Measurements from ENCODE around the gene BANK1.

Gene BANK1

DNA sequence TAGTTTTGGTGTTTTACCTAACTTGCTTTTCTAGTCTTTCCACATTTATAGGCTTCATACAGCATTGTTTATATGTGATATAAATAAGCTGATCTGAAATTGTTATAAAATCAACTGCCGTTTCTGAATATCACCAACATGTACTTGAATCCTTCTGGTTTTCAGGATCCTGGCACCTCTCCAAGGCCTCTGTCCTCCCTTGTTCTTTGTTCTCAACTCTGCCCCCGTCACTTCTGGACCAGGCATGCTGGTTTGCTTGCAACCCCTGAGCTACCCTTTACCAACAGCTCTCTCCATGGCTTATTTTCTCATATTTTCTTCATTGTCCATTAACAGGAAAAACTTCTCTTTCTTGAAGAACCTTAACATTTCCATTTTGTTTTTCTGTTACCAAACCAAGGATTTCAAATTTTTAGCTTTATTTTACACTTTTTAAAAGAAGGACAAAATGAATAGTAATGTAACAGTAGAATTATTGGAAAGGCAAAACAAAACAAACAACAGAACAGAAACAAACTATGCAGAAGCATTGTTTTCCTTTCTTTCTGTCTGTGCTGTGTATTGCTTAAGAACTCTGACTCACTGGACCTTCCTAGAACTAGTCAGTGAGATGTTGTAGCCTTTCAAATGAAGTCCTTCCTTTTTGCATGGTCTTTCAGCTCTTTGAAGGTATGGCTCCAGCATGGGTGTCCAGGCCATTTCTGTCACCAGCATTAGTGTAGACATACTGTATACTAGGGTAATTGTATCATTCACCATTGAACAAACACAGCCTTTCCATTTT is 44.8 kb downstream of the BANK1 start:
- no peak for DNase-seq
- TF ChIP-seq GATA1 (IDR thresholded peaks at IDR 0.05; ENCODE audit: low read depth, low read length) (no peak), POLR2A (IDR thresholded peaks at IDR 0.05; ENCODE audit: low read length) (no peak)

DNA sequence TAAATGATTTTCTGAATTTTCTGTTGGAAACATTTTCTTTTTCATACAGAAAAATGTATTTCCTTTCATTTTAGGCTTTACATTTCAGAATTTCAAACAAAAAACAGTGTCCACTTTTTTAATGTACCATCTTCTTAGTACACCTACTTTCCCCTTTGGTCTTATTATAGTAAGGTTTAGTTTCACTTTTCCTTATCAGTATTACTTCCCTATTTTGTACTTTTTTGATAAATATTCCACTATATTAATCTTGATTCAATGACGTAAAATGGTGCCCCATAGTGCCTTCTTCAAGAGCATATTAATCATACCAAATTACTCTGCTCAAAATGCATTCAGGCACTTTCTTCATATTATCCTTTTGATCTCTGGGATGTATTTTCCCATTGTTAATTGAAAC is 52.5 kb downstream of the BANK1 start:
- no peak for DNase-seq
- TF ChIP-seq GATA1 (IDR thresholded peaks at IDR 0.05; ENCODE audit: low read depth, low read length) (no peak), POLR2A (IDR thresholded peaks at IDR 0.05; ENCODE audit: low read length) (no peak)

DNA sequence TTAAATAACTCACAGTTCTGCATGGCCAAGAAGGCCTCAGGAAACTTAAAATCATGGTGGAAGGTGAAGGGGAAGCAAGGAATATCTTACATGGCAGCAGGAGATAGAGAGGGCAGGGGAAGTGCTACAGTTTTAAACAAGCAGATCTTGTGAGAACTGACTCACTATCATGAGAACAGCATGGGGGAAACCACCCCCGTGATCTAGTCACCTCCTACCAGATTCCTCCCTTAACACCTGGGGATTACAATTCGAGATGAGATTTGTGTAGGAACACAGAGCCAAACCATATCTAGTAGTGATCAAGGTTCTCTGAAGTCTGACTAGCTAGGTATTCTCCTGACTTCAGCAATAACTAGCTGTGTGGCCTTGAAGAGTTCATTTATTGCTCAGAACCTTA is 56.0 kb downstream of the BANK1 start:
- no peak for TF ChIP-seq GATA1 (IDR thresholded peaks at IDR 0.05; ENCODE audit: low read depth, low read length)
- no peak for TF ChIP-seq POLR2A (IDR thresholded peaks at IDR 0.05; ENCODE audit: low read length)
- no peak for DNase-seq

GRCh38 chr4:101850698-101851097 is 60.2 kb downstream of the BANK1 start:
- TF ChIP-seq POLR2A (IDR thresholded peaks at IDR 0.05; ENCODE audit: low read length) (no peak), GATA1 (IDR thresholded peaks at IDR 0.05; ENCODE audit: low read depth, low read length) (no peak)
- no peak for DNase-seq

DNA sequence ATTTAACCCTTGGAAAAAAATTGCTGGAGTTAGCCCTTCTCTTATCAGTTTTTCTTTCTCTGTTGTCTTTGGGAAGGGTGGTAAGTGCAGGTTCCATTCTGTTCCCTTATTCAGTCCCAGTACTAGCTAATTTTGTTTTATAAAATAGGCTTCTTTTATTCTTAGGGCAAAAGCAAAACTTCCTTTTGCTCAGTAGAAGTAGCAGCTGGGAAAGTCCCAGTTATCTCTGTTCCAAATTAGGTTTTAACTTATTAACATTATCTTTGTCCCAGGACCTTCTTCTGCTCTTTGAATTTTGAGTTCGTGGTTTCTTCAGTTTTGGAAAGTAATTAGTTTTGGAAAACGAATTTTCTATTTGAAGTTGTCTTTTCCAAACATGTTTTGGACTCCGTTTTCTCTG is 61.1 kb downstream of the BANK1 start:
- no peak for DNase-seq
- TF ChIP-seq GATA1 (IDR thresholded peaks at IDR 0.05; ENCODE audit: low read depth, low read length) (no peak), POLR2A (IDR thresholded peaks at IDR 0.05; ENCODE audit: low read length) (no peak)

GRCh38 chr4:101853028-101853427 is 62.5 kb downstream of the BANK1 start:
- no peak for DNase-seq
- TF ChIP-seq GATA1 (IDR thresholded peaks at IDR 0.05; ENCODE audit: low read depth, low read length): no peak
- TF ChIP-seq POLR2A (IDR thresholded peaks at IDR 0.05; ENCODE audit: low read length): no peak

DNA sequence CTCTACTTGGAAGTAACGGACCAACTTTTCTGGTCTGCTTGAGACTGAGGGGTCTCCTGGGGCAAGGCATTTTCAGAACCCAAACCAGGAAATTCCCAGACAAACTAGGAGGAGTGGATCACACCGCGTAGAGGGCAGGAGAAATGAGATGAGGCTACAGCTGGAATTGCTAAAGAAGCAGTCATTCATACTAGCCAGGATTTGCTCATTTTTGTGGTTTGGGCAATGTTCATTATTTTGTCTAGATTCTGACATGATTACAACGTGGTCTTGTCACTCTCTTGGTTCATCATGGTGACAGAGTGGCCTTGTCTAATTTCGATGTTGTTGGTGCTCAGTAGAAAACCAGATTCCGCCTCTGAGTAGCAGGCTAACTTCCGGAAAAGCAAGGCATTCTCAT is 63.2 kb downstream of the BANK1 start:
- TF ChIP-seq POLR2A (IDR thresholded peaks at IDR 0.05; ENCODE audit: low read length) (no peak), GATA1 (IDR thresholded peaks at IDR 0.05; ENCODE audit: low read depth, low read length) (no peak)
- DNase-seq: no peak

GRCh38 chr4:101855239-101855638 is 64.7 kb downstream of the BANK1 start:
- no peak for TF ChIP-seq GATA1 (IDR thresholded peaks at IDR 0.05; ENCODE audit: low read depth, low read length)
- TF ChIP-seq POLR2A (IDR thresholded peaks at IDR 0.05; ENCODE audit: low read length): no peak
- no peak for DNase-seq

DNA sequence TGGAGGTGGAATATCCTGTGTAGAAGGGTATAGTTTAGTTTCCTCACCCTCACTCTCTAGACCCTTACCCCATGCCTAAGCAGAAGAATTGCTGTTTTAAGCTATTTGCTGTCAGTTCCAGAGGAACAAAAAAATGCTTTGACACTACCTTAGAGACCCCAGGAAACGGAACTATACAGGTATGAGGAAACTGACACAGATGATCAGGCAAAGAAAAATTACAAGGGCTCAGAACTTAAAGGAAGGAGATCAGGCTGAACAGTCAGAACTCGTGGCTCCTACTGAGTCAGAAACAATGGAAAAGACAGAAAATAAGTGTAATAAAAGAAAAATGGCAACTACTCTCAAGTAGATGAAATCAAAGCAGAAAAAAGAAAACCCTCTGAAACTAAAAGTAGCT is 65.6 kb downstream of the BANK1 start:
- TF ChIP-seq POLR2A (IDR thresholded peaks at IDR 0.05; ENCODE audit: low read length): no peak
- no peak for DNase-seq

DNA sequence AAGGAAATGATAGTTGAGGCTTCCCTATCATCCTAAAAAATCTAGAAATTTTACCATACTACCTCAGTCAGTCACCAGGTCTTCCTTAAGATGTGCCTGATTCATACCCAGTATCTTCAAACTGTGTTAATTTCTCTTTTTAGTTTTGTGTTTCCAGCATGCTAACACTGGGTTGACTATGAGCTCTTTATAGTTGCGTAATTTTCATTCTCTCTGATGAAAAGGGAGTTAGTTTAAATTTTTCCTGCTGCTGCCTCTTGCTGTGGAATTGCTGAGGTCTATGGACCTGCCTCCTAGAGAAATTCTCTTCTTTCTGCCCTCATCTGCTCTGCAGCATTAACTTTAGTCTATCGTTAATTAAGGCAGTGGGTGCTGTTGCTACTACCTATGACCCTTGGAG is 66.6 kb downstream of the BANK1 start:
- TF ChIP-seq POLR2A (IDR thresholded peaks at IDR 0.05; ENCODE audit: low read length) (no peak), GATA1 (IDR thresholded peaks at IDR 0.05; ENCODE audit: low read depth, low read length) (no peak)
- no peak for DNase-seq

DNA sequence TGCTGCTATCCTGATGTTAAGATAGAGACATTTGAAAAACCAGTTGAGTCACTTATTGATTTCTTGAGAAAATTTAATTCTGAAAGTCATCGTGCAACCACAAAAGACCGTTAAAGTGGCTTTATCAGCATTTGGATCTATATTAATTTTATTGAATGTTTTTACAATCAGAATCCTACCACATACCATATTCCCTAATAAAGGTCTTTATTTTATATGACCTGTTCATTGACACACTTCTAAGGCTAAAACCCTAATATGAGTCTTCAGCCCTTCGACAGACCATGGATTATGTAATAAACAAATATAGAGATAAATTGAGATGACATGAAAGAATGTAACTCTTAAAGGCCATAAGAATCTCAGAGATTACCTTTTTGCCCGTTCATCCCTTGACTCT is 68.1 kb downstream of the BANK1 start:
- TF ChIP-seq POLR2A (IDR thresholded peaks at IDR 0.05; ENCODE audit: low read length): no peak
- no peak for TF ChIP-seq GATA1 (IDR thresholded peaks at IDR 0.05; ENCODE audit: low read depth, low read length)
- DNase-seq: no peak

- no peak for TF ChIP-seq POLR2A (IDR thresholded peaks at IDR 0.05; ENCODE audit: low read length)
- no peak for TF ChIP-seq GATA1 (IDR thresholded peaks at IDR 0.05; ENCODE audit: low read depth, low read length)
- DNase-seq: no peak
Measured at GRCh38 chr4:101862595-101862994, 72.1 kb downstream of the BANK1 start.

DNA sequence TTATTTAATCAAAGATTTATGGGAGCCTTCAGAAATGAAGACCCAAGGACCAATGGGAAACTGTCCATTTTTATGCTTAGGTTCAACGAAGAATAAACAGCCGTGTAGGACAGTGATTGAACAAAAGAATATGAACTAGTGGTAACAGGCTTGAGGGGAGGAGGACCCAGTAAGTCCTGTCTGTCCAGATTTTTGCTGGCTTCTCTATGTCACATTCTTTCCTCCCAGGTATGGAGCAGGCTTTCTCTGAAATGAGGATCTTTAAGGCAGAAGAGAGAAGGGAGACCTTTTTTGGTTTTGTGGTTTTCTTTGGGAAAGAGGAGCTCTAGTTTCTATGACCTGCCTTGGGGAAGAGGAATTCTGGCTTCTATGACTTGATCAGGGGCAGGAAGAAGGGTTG is 74.1 kb downstream of the BANK1 start:
- TF ChIP-seq GATA1 (IDR thresholded peaks at IDR 0.05; ENCODE audit: low read depth, low read length) (no peak), POLR2A (IDR thresholded peaks at IDR 0.05; ENCODE audit: low read length) (no peak)

DNA sequence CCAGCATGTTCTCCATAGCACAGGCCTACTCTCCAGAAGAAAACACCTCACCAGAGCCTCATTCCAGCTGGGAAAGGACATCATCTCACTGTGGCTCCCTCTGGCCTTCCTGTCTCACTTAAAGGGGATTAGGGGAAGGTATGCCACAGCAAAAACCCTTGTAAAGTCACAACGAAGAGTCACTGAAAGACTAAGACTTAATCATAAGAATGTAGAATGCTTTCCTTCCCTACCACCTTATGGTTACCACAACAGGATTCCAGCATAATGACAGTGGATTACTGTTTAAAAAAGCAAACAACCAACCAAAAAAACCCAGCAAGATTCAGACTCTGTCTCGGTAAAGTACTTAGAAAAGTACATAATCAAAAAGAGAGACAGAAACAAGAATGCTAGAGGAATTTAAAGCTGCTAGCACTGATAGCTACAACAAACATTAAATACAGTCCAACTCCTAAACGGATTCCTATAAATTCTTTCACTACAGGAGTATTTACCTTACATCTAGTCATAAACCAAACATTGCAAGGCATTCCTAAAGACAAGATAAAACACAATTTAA is 75.1 kb downstream of the BANK1 start:
- TF ChIP-seq GATA1 (IDR thresholded peaks at IDR 0.05; ENCODE audit: low read depth, low read length) (no peak), POLR2A (IDR thresholded peaks at IDR 0.05; ENCODE audit: low read length) (no peak)
- DNase-seq: no peak

More for the DNA sequence above, 74.1 kb downstream of the BANK1 start:
- DNase-seq: no peak

DNA sequence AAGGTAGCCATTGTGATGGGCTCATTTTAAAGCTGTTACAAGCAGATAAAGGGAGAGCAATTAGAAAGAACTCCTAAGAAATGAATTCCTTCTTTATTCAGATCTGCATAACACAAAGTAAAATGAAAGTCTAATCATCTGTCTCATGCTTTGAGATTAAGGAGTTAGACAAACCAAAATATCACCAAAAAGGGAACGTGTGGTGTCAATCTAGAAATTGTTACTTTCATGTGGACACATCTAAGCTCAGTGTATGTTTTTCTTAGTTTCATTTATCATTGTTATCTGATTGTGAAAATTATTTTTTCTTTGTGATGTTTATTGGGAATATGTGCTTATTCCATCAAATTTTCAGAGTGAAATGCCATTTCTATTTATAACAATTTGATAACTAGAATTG is 80.3 kb downstream of the BANK1 start:
- DNase-seq: no peak
- TF ChIP-seq POLR2A (IDR thresholded peaks at IDR 0.05; ENCODE audit: low read length): no peak
- no peak for TF ChIP-seq GATA1 (IDR thresholded peaks at IDR 0.05; ENCODE audit: low read depth, low read length)
